NCI-H524 treated with DMSO at 0.1 percent for 48 hours (cell line): ENCODE data around the gene SIRT3.
"Not testable (repeated sequence)": the region's sequence is repeated elsewhere in the genome, so short reads cannot be mapped to it uniquely, and the experiment has no call there.

Source experiments
- DNase-seq: peaks from one replicate; lab custom pipeline; 2025; lab: John Stamatoyannopoulos, UW

SIRT3 gene

DNA sequence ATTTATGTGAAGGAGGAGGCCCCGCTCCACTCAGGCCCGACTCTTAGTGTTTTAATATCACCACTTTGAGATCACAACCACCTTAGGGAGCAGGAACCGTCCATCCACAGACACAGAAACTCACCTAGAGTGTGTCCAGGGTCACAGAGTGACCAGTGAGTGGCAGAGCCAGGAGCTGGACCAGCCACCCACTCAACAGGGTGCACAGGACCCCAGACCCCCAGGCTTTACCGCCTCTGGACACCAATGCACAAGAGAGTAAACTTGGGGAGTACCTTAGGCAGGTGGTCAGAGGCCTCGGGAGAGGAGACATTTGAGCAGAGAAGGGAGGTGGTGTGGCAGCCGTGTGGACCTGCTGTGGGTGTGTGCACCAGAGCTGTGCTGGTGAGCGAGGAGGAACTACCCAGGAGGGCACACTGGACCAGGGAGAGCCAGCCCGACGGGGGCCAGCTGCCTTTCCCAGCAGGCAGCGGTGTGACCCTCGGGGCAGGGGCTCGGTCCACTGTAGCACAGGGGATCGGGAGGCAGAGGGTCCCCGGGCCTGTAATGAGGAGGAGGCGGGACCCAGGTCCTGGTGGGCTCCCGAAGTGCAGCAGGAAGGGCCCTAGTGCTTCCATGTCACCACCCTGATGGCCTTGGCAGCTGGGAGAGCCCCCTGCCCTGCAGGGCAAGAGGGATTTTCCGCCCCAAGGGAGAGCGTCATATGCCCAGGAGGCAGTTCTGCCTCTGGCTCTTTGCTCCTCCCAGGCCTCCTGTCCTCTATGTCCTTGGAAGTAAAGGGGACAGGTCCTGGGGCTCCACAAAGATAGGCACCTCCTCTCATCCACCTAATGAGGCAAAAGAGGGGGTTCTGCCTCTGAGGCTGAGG, 34.5 kb upstream of the SIRT3 start:
- no peak for DNase-seq

DNA sequence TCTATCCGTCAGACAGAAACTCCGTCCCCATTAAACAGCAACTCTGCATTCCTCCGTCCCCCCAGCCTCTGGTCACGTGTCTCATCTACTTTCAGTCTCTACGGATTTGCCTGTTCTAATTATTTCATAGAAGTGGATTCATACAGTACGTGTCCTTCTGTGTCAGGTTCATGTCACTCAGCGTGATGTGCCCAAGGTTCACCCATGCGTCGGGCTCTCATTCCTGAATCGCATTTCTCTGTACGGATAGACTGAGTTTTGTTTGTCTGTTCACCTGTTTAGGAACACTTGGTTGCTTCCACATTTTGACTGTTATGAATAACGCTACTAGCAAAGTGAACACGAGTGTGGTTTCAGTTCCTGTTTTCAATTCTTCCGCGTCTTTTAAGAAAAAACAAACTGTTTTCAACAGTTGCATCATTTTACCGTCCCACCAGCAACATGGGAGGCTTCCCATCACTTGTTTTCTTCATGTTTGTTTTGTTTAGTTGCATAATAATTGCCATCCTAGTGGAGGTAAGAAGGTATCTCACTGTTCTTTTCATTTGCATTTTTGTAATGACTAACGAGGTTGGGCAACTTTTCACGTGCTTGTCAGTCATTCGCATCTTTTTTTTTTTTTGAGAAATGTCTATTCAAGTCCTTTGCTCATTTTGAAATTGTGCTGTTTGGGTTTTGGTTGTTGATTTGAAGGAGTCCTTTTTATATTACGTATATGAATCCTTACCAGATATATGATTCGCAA, 33.2 kb upstream of the SIRT3 start:
- DNase-seq, result no peak

- DNase-seq, result not testable (repeated sequence)
Measured at GRCh38 chr11:268716-269145, 32.6 kb upstream of the SIRT3 start.

- no peak for DNase-seq
Measured at GRCh38 chr11:267491-267994, 31.4 kb upstream of the SIRT3 start.

DNA sequence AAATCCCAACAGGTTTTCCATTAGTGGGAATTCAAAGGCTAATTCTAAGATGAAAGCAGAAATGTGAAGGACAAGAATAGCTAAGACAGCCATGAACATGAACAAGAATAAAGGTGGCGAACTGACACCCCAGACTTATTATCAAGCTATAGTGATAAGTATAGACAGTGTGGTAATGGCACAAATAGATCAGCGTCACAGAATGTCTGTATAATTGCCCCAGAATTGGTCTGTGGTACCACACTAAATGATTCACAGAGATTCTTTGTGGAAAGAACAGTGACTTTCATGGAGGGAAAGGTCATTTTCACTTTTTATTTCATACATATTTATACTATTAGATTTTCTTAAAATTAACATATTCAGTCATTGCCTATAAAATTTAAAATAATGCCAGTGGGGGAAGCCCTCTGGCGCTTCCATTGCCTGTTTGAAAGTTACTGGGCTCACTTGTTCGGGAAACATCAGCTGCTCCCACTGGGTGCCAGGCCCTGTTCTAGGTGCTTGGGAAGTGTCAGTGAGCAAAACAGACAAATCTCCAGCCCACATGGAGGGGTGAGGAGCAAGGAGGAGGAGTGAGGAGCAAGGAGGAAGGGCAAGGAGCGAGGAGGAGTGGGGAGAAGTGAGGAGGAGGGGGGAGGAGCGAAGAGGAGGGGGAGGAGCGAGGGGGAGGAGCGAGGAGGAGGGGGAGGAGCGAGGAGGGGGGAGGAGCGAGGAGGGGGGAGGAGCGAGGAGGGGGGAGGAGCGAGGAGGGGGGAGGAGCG, 30.7 kb upstream of the SIRT3 start:
- no peak for DNase-seq

- DNase-seq, result no peak
Measured at GRCh38 chr11:261624-262023, 25.5 kb upstream of the SIRT3 start.

DNA sequence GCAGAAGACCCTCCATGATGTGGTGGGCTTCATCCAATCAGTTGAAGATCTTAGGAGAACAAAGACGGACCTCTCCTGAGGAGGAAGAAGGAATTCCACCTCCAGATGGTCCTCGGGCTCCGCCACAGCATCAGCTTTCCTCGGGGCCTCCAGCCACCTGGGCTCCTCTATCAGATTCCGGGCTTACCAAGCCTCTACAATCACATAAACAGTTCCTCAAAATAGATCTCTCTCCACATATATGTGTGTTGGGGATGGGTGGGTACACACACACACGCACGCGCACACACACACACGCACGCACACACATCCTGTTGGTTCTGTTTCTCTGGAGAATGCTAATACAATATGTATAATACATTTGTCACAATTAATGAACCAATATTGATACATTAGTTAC, 23.3 kb upstream of the SIRT3 start:
- DNase-seq, result no peak

DNA sequence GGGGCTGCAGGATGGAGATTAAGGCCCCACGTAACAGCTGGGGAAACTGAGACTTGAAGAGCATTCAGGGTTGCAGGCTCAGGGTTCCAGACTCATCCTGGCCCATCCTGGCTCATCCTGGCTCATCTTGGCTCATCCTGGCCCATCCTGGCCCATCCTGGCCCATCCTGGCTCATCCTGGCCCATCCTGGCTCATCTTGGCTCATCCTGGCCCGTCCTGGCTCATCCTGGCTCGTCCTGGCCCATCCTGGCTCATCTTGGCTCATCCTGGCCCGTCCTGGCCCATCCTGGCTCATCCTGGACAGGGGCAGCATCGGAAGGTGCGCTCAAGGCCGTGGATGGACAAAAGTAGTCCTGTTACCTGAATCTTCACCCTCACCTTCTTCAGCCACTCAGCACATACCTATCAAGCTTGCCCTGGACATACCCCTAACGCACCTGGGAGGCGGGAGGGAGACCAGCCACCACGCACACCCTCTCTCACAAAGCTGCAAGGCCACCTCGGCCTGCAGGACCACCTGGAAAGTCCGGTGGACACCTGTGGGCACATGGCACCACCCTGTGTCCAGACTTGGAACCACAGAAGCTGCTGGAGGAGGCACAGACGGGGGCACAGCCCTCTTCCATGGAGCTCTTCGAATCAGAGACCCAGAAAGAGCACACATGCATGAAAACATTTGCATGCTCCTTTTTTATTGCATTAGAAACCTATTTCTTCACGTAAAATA, 21.8 kb upstream of the SIRT3 start:
- DNase-seq, result no peak

DNA sequence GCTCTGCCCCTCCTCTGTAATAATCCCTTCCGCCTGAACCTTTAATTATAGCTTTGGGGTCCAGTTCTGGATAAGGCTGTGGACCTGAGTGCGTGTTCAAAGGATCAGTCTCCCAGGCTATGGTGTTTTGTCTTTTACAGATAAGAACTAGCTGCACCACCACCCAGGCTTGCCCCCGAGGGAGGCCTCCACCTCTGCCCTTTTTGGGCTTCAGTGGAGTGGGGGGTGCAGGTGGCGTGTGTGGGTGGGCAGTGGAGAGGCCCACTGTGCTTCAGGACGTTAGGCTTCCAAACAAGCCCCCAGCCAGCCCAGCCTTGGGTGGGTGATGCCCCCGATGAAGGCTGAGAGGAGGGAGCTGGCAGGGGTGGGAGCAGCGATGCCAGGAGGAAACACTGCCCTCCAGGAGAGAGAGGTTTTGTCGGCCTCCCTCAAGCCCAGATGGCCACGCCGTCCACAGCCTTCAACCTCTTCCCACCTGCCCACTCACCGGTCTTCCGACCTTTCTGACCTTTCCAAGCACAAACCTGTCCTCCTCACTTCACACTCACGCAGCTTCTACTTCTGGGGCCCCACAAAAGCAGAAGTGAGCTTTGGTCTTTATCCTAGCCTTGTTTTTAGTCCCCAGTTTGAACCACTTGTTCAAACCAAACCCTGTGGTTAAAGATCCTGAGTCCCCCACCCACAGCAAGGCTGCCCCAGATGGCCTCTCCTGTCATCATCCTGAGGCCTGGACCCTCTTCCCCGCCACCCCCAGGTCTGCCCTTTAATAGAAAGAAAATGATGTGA, 21.0 kb upstream of the SIRT3 start:
- DNase-seq, result no peak

DNA sequence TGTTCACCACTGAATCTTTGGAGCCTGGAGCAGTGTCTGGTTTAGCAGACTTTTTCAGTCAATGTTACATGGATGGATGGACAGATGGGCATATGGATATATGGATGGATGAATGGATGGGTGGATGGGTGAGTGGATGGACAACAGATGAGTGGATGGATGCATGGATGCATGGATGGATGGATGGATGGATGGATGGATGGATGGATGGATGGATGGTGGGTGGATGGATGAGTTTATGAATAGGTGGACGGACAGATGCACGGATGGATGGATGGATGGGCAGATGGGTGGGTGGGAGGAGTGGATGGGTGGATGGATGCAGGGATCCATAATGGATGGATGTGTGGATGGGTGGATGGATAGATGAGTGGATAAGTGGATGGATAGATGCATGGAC, 19.7 kb upstream of the SIRT3 start:
- DNase-seq, result no peak

DNA sequence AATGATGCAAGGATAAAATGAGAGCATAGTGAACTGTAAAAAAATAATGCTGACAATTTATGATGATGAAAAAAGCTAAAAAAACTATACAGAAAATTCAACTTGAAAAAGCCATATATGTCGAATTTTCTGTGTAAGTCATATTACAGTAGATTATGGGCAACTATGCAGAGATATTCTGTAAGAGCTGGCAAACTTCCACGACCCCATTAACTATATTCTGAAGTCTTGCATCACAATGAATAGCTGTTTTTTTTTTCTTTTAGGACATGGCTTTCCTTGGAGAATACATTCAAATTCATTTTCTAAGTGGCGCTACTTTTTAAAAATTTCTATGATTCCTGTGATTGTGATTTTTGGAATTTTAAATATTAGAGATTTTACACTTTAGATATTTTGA, 19.0 kb upstream of the SIRT3 start:
- DNase-seq, result no peak

GRCh38 chr11:253886-254270, 17.7 kb upstream of the SIRT3 start:
- no peak for DNase-seq

DNA sequence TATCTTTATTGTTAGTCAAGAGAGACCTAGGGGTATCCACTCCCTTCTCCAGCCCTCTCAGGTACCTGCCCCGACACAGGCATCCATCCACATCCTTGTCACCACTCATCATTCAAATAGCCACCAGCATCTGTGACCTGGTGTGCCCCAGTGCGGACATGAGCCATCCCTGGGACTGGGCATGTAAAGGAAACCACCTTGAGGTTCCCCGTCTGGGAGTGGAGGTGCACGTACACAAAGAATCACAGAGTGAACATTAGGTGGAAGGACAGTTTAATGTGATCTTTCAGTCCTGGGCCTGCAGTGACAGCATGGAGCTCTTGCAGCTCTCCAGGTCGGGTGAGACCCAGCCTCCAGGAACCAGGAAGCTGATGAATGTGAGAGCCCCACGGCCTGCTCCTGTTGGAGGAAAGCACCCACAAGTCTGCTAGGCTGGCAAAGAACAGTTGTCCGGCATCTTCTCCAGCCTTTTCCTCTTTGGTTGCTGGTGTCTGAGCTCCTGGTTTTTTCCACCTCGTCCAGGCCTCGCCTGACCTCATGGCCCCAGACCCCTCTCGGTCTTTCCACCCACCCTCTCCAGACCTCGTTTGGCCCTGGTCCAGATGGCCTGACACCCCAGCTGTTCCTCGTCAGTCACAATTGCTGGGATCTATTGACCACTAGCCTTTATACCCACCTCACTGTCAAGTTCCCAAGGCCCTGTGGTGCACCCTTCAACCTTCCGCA, 17.2 kb upstream of the SIRT3 start:
- DNase-seq, result no peak

DNA sequence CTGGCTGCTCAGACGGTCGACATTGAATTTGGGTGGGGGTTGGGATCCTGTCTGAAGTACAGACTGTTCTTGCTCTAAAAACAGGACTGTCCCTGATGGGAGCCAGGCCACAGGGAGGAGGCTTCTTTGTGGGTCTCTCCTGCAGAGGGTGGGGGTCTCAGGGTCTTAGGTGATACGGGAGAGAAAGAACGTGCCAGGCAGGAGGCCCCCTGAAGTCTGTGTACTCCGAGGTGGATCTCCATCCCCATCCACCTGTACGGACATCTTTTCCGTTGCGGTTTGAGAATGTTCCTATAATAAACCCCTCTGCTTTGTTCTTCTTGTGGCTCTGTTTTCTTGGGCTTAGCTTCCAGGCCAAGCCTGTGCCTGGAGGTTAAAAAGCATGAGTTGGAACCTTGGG, 16.5 kb upstream of the SIRT3 start:
- DNase-seq, result no peak

DNA sequence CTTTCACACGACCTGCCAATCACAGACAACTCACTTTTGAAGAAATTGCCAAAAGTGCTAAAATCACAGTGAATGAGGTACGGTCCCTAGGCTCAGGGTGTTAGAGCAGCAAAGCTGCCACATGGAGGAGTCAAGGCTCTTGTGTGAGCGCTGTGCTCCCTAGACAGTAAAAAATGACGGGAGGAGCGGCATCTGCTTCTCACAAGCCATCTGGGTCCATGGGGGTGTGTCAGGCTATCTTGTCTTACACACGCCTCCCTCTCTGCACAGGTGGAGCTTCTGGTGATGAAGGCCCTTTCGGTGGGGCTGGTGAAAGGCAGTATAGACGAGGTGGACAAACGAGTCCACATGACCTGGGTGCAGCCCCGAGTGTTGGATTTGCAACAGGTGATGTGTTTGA, 15.4 kb upstream of the SIRT3 start:
- DNase-seq, result no peak

GRCh38 chr11:250740-251299, 14.7 kb upstream of the SIRT3 start:
- DNase-seq, result no peak

- DNase-seq, result no peak
Measured at GRCh38 chr11:250274-250673, 14.1 kb upstream of the SIRT3 start.

- no peak for DNase-seq
Measured at GRCh38 chr11:249062-249461, 12.9 kb upstream of the SIRT3 start.

DNA sequence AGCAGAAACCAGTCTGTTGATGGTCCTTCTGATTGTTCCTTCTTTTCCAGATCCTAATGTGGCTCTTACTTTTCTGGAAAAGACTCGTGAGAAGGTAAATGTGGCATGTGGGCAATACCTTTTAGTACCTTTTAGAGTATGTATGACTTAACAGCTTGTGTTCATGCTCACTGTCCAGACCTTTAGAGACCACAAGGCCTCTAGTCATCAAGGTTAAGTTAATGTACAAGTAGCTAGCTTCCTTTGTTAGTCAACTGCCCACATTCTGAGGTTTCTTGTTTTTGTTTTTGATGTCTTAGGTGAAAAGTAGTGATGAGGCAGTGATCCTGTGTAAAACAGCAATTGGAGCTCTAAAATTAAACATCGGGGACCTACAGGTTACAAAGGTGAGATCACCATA, 8.2 kb upstream of the SIRT3 start:
- DNase-seq, result no peak

DNA sequence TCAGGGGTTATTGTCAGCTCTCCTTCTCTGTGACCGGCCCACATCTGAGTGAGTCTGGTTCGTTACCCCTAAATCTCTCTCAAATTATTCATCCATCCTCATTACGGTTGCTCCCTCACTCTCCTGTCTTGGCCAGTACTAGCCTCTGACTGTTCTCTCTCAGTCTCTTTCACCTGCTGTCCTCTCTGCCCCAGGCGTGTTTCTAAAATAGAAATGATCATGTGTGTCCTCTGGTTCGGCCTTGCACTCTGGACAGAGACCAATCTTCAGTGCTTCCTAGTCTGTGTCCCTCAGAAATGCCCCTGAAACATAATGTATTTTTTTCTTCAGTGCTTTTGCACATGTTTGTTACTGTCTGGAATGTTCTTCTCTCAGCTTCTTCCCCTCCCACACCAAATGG, 5.5 kb upstream of the SIRT3 start:
- no peak for DNase-seq
